H1 (cell line): ENCODE results near the gene FGD4.

Experiments used
- YY1 ChIP-seq: IDR thresholded peaks from 2 replicates; pipeline ENCODE4 v1.6.1; 2011; ENCODE audit warnings: low read depth, mild to moderate bottlenecking, low read length
- TF ChIP-seq, protein P1 (sequence below), 3 experiments: IDR thresholded peaks; 1 replicate in 2 of 3; 2 replicates in 1 of 3; pipeline versions ENCODE4 v1.5.1 to v1.6.1; 2011; ENCODE audit warnings: low read length in 3 of 3, mild to moderate bottlenecking in 3 of 3, inconsistent platforms in 2 of 3, low read depth in 1 of 3, moderate library complexity in 1 of 3; ENCODE audit not compliant: insufficient read depth in 1 of 3; ENCODE audit errors: control extremely low read depth in 1 of 3

- TF ChIP-seq, protein P1, sequence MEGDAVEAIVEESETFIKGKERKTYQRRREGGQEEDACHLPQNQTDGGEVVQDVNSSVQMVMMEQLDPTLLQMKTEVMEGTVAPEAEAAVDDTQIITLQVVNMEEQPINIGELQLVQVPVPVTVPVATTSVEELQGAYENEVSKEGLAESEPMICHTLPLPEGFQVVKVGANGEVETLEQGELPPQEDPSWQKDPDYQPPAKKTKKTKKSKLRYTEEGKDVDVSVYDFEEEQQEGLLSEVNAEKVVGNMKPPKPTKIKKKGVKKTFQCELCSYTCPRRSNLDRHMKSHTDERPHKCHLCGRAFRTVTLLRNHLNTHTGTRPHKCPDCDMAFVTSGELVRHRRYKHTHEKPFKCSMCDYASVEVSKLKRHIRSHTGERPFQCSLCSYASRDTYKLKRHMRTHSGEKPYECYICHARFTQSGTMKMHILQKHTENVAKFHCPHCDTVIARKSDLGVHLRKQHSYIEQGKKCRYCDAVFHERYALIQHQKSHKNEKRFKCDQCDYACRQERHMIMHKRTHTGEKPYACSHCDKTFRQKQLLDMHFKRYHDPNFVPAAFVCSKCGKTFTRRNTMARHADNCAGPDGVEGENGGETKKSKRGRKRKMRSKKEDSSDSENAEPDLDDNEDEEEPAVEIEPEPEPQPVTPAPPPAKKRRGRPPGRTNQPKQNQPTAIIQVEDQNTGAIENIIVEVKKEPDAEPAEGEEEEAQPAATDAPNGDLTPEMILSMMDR (IDR thresholded peaks at IDR 0.05; ENCODE audit: control extremely low read depth in 1 of 3, insufficient read depth in 1 of 3, low read depth in 1 of 3, low read length in 3 of 3) = no peak
- no peak for TF ChIP-seq YY1
Measured at GRCh38 chr12:32451816-32452215, 52.5 kb downstream of the FGD4 start.
